Measurements from ENCODE around the gene RAF1. TPM values are rescaled to one million over a fixed set of nuclear protein-coding genes. Genes with fewer than 3 reads are reported as not detected.

Gene RAF1
- total and polyA plus RNA-seq, 2 donors (not counting 3 experiments of a cell fraction or from before 2014, with no cell fraction given): 73.8 to 86.2 TPM

- no peaks in the 10 kb centered on the region for H4K20me1 ChIP-seq (replicated peaks; ENCODE audit: control insufficient read depth, extremely low read depth, insufficient read depth, low read length)
- no peak for TF ChIP-seq POLR2AphosphoS5 (IDR thresholded peaks at IDR 0.05; ENCODE audit: insufficient read depth, low read depth, low read length)
- TF ChIP-seq GATA2 (IDR thresholded peaks at IDR 0.05; ENCODE audit: insufficient read depth, insufficient read length, low read depth, low read length): no peak
- TF ChIP-seq MAX (IDR thresholded peaks at IDR 0.05; ENCODE audit: insufficient read depth, insufficient read length): no peak
- no peak for TF ChIP-seq POLR2A (IDR thresholded peaks at IDR 0.05; ENCODE audit: low read depth, low read length)
- TF ChIP-seq CTCF (IDR thresholded peaks at IDR 0.05; ENCODE audit: extremely low read depth in 1 of 2, insufficient read depth in 1 of 2, low read depth in 1 of 2, low read length in 2 of 2): no peak
- no peak for TF ChIP-seq FOS (IDR thresholded peaks at IDR 0.05; ENCODE audit: borderline replicate concordance, insufficient read depth, low read length)
- no peak for TF ChIP-seq EZH2 (IDR thresholded peaks at IDR 0.05; ENCODE audit: borderline replicate concordance, low read depth, low read length, severe bottlenecking)
- no peak for TF ChIP-seq MYC (IDR thresholded peaks at IDR 0.05; ENCODE audit: low read depth, low read length)
- no peak for TF ChIP-seq JUN (IDR thresholded peaks at IDR 0.05; ENCODE audit: borderline replicate concordance, insufficient read depth, insufficient read length, low read depth)
- H3K4me2 ChIP-seq (ENCODE audit: insufficient read depth, low read length): no peak overlapping the region
- H3K9me1 ChIP-seq (replicated peaks; ENCODE audit: control insufficient read depth, extremely low read depth, insufficient read depth, low read length): no peaks in the 10 kb centered on the region
- peaks cover 4% of the 10 kb centered on the region for H3K4me1 ChIP-seq (ENCODE audit: control insufficient read depth, extremely low read depth, insufficient read depth, low read length)
- H3K27ac ChIP-seq (ENCODE audit: insufficient read depth, low read depth, low read length): no peak overlapping the region
- H3K79me2 ChIP-seq (ENCODE audit: control insufficient read depth, insufficient read depth, low read length): no peaks in the 10 kb centered on the region
- no TSS peak for BruUV-seq (replicated peaks)
- H3K9ac ChIP-seq (replicated peaks; ENCODE audit: extremely low read depth, insufficient read depth, low read length): no peak overlapping the region
- H3K4me3 ChIP-seq (replicated peaks in 1 of 3; ENCODE audit: insufficient read depth in 1 of 3, low read depth in 1 of 3, low read length in 3 of 3): no peak overlapping the region
- H2AFZ ChIP-seq (ENCODE audit: low read depth, low read length): no peak overlapping the region
- POLR2A ChIA-PET: no interaction called here
- no peak for DNase-seq (ENCODE audit: low read depth, low spot score)
- H3K27me3 ChIP-seq (ENCODE audit: control insufficient read depth in 2 of 2, insufficient read depth in 2 of 2, low read length in 2 of 2): no peaks in the 10 kb centered on the region
- dilution Hi-C loops (cut with MboI; ENCODE audit: extremely low pct_ligation_motif_present, low sequenced_read_pairs) (no loop called here), intact Hi-C loops (cut with micrococcal nuclease) (no loop called here)
- H3K9me3 ChIP-seq (replicated peaks; ENCODE audit: control insufficient read depth, insufficient read depth, low read length): no peaks in the 10 kb centered on the region
- peaks cover 17 to 28% of the 10 kb centered on the region in 2 experiments for H3K36me3 ChIP-seq (ENCODE audit: control insufficient read depth in 2 of 2, extremely low read depth in 1 of 2, insufficient read depth in 2 of 2, low read length in 2 of 2)
- CTCF ChIA-PET: interaction anchor here (1.0 kb wide), 1 partner anchor 17 kb away, joined by 3 read pairs; no protein-coding TSS in a partner anchor
- FAIRE-seq: no peak
These were observed 72.5 kb downstream of the RAF1 start for GRCh38 chr3:12591456-12591855.

Data from endothelial cell of umbilical vein (primary cell).